Tibial nerve (tissue), 4 donors: ENCODE data around the gene PACSIN1. TPM values are rescaled to one million over a fixed set of nuclear protein-coding genes. Genes with fewer than 3 reads are reported as not detected.

ENCODE experiments used
- DNase-seq, 2 donors: peaks; one replicate each; pipeline ENCODE4 v3.0.0-alpha.2; 2019; ENCODE audit warnings: low spot score in 2 of 2
- H3K27ac ChIP-seq, 4 donors: fragments of 200-600 bp; sonication (generic) in 3 of 4; one replicate each; pipeline ENCODE4 v1.5.1; 2017 to 2019; ENCODE audit warnings: mild to moderate bottlenecking in 1 of 4
- H3K27me3 ChIP-seq, 2 donors: fragments of 200-600 bp; sonication (generic) in 1 of 2; one replicate each; pipeline versions ENCODE4 v1.5.1 to v1.6.0; 2017 to 2019
- H3K36me3 ChIP-seq, 3 donors: fragments of 200-600 bp; sonication (generic); one replicate each; pipeline ENCODE4 v1.5.1; 2018 to 2019
- H3K4me1 ChIP-seq, 4 donors: fragments of 200-600 bp; sonication (generic) in 3 of 4; one replicate each; pipeline ENCODE4 v1.5.1; 2017 to 2019
- H3K4me3 ChIP-seq, 4 donors: fragments of 200-600 bp; sonication (generic) in 3 of 4; one replicate each; pipeline ENCODE4 v1.5.1; 2017 to 2019; ENCODE audit warnings: mild to moderate bottlenecking in 1 of 4, moderate library complexity in 1 of 4
- H3K9me3 ChIP-seq, 4 donors: fragments of 200-600 bp; sonication (generic) in 3 of 4; one replicate each; pipeline ENCODE4 v1.5.1; 2017 to 2019
- CTCF ChIP-seq, 5 experiments: fragments of 200-600 bp in 3 of 5; fragments of 450-650 bp in 2 of 5; sonication (generic) in 3 of 5; IDR thresholded peaks; one replicate each; pipeline ENCODE4 v1.5.1; 2016 to 2019; ENCODE audit warnings: antibody characterized with exemption in 5 of 5, mild to moderate bottlenecking in 3 of 5, moderate library complexity in 2 of 5
- EP300 ChIP-seq, 2 donors: sonication (generic); formaldehyde crosslinking; IDR thresholded peaks; one replicate each; pipeline ENCODE4 v1.6.1; 2017; ENCODE audit warnings: antibody characterized with exemption in 2 of 2, mild to moderate bottlenecking in 1 of 2
- POLR2A ChIP-seq, 2 donors: fragments of 450-650 bp; IDR thresholded peaks; one replicate each; pipeline ENCODE4 v1.6.1; 2017; ENCODE audit warnings: antibody characterized with exemption in 2 of 2, mild to moderate bottlenecking in 2 of 2, moderate library complexity in 2 of 2
- WGBS, 2 donors: methylation state at CpG; one replicate each; pipeline ENCODE4 v1.1.5; 2018; 5-methylcytosine and 5-hydroxymethylcytosine counted together
- total RNA-seq, 4 donors: library from RNA; depleted of rRNA; stranded (reverse); fragments of >200 nt; gene quantifications; one replicate each; pipeline ENCODE4 v1.1.0, GENCODE V29; 2016

Gene PACSIN1
- total RNA-seq, 4 donors from 2014 or later = 0.30 to 2.6 (median 0.42) TPM; not detected in 1

DNA sequence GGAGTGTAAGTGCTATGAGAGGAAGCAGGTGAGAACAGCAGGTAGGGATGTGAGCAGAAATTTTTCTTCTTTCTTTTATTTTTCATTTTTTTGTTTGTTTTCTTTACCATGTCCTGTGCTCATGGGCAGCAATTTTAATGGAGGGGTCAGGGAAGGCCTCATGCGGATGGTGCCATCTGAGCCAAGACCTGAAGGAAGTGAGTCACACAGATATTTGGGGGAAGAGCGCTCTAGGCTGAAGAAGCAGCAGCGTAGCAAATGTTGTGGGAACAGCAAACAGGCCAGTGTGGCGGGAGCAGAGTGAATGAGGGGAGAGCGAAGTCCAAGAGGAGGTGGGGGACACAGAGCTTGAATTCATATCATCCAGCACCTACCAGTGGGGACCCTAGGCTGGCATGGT, 77.5 kb downstream of the PACSIN1 start:
- Histone ChIP-seq H3K27me3 (no peaks in the 10 kb centered on the region), H3K4me3 (no peak overlapping the region), H3K27ac (no peak overlapping the region), H3K4me1 (peaks cover 0 to 7% (median 0%) of the 10 kb centered on the region in 4 donors), H3K36me3 (no peaks in the 10 kb centered on the region), H3K9me3 (no peaks in the 10 kb centered on the region)
- TF ChIP-seq EP300 (IDR thresholded peaks at IDR 0.05) = no peak
- TF ChIP-seq POLR2A (IDR thresholded peaks at IDR 0.05) = no peak
- no peak for TF ChIP-seq CTCF (IDR thresholded peaks at IDR 0.05)
- DNase-seq = no peak
- 77 to 87% methylated on average over 5 of the region's 5 CpGs for WGBS, 2 donors

DNA sequence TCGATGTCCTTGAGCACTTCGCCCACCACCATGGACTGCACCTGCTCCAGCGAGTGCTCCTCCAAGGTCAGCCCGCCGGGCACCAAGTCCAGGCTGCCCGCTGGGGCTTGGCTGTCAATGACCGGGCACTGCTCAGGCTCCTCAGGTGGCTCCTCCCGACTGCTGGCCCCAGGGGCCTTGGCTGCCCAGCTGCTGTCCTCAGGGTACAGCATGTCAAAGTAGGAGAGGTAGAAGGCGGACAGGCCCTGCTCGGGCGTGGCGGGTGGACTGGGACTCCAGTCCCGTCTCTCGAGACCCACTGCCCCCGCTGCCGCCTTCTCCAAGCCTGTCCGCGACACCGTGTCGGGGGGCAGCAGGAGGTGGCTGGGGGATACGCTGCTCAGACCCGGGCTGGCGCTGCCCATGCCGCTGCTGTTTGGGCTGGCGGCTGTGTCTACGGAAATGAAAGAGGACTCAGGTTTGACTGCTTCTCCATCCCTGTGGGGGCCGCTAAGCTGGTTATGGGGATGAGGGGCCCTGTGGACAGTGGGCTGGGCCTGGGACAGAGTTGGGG, 78.3 kb downstream of the PACSIN1 start:
- no peak overlapping the region for H3K27ac ChIP-seq
- no peaks in the 10 kb centered on the region for H3K36me3 ChIP-seq
- WGBS, 2 donors = 90 to 95% methylated on average over 15 to 23 of the region's 27 CpGs

DNA sequence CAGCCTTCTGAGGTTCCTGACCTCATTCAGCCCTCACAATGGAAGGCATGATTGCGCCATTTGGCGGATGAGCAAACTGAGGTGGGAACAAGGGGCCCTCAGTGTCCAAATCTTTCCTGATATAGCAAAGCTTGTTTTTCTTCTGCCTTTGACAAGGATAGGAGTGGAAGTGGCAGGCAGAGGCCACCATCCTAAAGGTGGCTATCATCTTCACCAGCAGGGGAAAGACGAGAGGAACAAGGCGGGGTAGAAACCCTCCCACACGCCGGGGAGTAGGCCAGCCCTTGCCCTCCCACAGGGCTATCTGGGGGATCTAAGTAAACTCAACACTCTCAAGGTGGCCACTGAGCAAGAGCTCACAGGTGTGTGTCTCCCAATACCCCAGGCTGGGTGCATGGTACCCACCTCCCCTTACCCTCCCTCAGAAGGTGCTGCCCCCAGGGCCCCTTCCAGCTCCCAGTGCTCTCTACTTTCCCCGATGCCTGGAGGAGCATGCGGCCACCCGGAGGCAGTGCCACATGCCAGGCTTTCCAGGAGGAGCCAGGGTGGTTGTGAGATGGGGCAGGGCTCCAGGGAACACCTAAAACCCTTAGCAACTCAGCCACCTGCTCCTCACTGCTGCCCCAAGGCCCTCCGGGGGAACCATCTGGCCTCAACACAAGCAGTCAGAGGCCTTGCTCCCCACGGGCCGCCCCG, 79.0 kb downstream of the PACSIN1 start:
- no peak overlapping the region for H3K27ac ChIP-seq
- H3K9me3 ChIP-seq = no peaks in the 10 kb centered on the region
- no peak for DNase-seq
- H3K27me3 ChIP-seq = no peaks in the 10 kb centered on the region
- H3K4me1 ChIP-seq = peaks cover 0 to 7% (median 0%) of the 10 kb centered on the region in 4 donors
- TF ChIP-seq EP300 (IDR thresholded peaks at IDR 0.05) = no peak
- no peak for TF ChIP-seq CTCF (IDR thresholded peaks at IDR 0.05)
- no peak for TF ChIP-seq POLR2A (IDR thresholded peaks at IDR 0.05)
- H3K4me3 ChIP-seq = no peak overlapping the region
- H3K36me3 ChIP-seq = no peaks in the 10 kb centered on the region
- 76 to 78% methylated on average over 13 of the region's 13 CpGs for WGBS, 2 donors

More for the DNA sequence above, 78.3 kb downstream of the PACSIN1 start:
- peaks cover 0 to 7% (median 0%) of the 10 kb centered on the region in 4 donors for H3K4me1 ChIP-seq
- H3K4me3 ChIP-seq = no peak overlapping the region
- no peaks in the 10 kb centered on the region for H3K27me3 ChIP-seq
- H3K9me3 ChIP-seq = no peaks in the 10 kb centered on the region
- no peak for TF ChIP-seq EP300 (IDR thresholded peaks at IDR 0.05)
- TF ChIP-seq POLR2A (IDR thresholded peaks at IDR 0.05) = no peak
- no peak for TF ChIP-seq CTCF (IDR thresholded peaks at IDR 0.05)
- no peak for DNase-seq

- Histone ChIP-seq H3K36me3 (no peaks in the 10 kb centered on the region), H3K27me3 (no peaks in the 10 kb centered on the region), H3K9me3 (no peaks in the 10 kb centered on the region), H3K4me1 (peaks cover 0 to 7% (median 0%) of the 10 kb centered on the region in 4 donors), H3K4me3 (no peak overlapping the region), H3K27ac (no peak overlapping the region)
- peak in 1 of 2 donors; percentile 40 for DNase-seq
- 24 to 36% methylated on average over 3 to 11 of the region's 11 CpGs for WGBS, 2 donors
- TF ChIP-seq POLR2A (IDR thresholded peaks at IDR 0.05) (no peak), EP300 (IDR thresholded peaks at IDR 0.05) (no peak), CTCF (IDR thresholded peaks at IDR 0.05) (no peak)
Measured at GRCh38 chr6:34546551-34547321, 80.9 kb downstream of the PACSIN1 start.
